ENCODE measurements around the gene STRIP1.

STRIP1 gene

GRCh38 chr1:109997867-109998229, 36.6 kb upstream of the STRIP1 start:
- no peaks in the 10 kb centered on the region for H3K9me2 ChIP-seq (replicated peaks; ENCODE audit: insufficient read depth, low read length)
- no peak for TF ChIP-seq CTCF (IDR thresholded peaks at IDR 0.05; ENCODE audit: insufficient read depth, low read length, poor library complexity, severe bottlenecking)
- TF ChIP-seq EZH2phosphoT487 (conservative IDR thresholded peaks at IDR 0.05; ENCODE audit: low read length) = no peak
- H3K4me2 ChIP-seq (ENCODE audit: low read depth, low read length, poor library complexity, severe bottlenecking) = no peak overlapping the region
- H3K27ac ChIP-seq (ENCODE audit: low read depth, low read length) = no peak overlapping the region
- no peak overlapping the region for H3K4me3 ChIP-seq (ENCODE audit: insufficient read depth, low read length, poor library complexity, severe bottlenecking)
- H3K79me2 ChIP-seq (ENCODE audit: insufficient read depth, low read length) = peaks cover 7% of the 10 kb centered on the region; the same call in 1 of the 2 replicates
- no peaks in the 10 kb centered on the region for H3K36me3 ChIP-seq (ENCODE audit: low read length)
- H3F3A ChIP-seq (ENCODE audit: insufficient read depth) = no peaks in the 10 kb centered on the region
- H3K27me3 ChIP-seq (ENCODE audit: low read length) = no peaks in the 10 kb centered on the region
- H3K9ac ChIP-seq (ENCODE audit: low read length) = no peak overlapping the region
- no peak overlapping the region for H2AFZ ChIP-seq (ENCODE audit: low read depth, low read length, severe bottlenecking)
- no peaks in the 10 kb centered on the region for H4K20me1 ChIP-seq (ENCODE audit: low read depth, low read length)
- H3K9me3 ChIP-seq (ENCODE audit: insufficient read depth, low read length) = no peaks in the 10 kb centered on the region

- Histone ChIP-seq H3K9ac (ENCODE audit: low read length) (no peak overlapping the region), H3K36me3 (ENCODE audit: low read length) (no peaks in the 10 kb centered on the region), H3K79me2 (ENCODE audit: insufficient read depth, low read length) (no peaks in the 10 kb centered on the region), H2AFZ (ENCODE audit: low read depth, low read length, severe bottlenecking) (no peak overlapping the region), H3K27ac (ENCODE audit: low read depth, low read length) (no peak overlapping the region), H3K9me3 (ENCODE audit: insufficient read depth, low read length) (no peaks in the 10 kb centered on the region), H4K20me1 (ENCODE audit: low read depth, low read length) (no peaks in the 10 kb centered on the region), H3K4me2 (ENCODE audit: low read depth, low read length, poor library complexity, severe bottlenecking) (no peak overlapping the region), H3K27me3 (ENCODE audit: low read length) (no peaks in the 10 kb centered on the region), H3F3A (ENCODE audit: insufficient read depth) (no peaks in the 10 kb centered on the region), H3K9me2 (replicated peaks; ENCODE audit: insufficient read depth, low read length) (no peaks in the 10 kb centered on the region), H3K4me3 (ENCODE audit: insufficient read depth, low read length, poor library complexity, severe bottlenecking) (no peak overlapping the region)
- TF ChIP-seq CTCF (IDR thresholded peaks at IDR 0.05; ENCODE audit: insufficient read depth, low read length, poor library complexity, severe bottlenecking) = no peak
- no peak for TF ChIP-seq EZH2phosphoT487 (conservative IDR thresholded peaks at IDR 0.05; ENCODE audit: low read length)
Observed at GRCh38 chr1:110002695-110003094, 31.7 kb upstream of the STRIP1 start.

- no peak overlapping the region for H3K4me3 ChIP-seq (ENCODE audit: insufficient read depth, low read length, poor library complexity, severe bottlenecking)
- H3K79me2 ChIP-seq (ENCODE audit: insufficient read depth, low read length) = no peaks in the 10 kb centered on the region
Observed at GRCh38 chr1:110003747-110004428, 30.5 kb upstream of the STRIP1 start.

More at GRCh38 chr1:110003747-110004428, 30.5 kb upstream of the STRIP1 start:
- Histone ChIP-seq H3K9me2 (replicated peaks; ENCODE audit: insufficient read depth, low read length) (no peaks in the 10 kb centered on the region), H3K9me3 (ENCODE audit: insufficient read depth, low read length) (no peaks in the 10 kb centered on the region), H3K27me3 (ENCODE audit: low read length) (no peaks in the 10 kb centered on the region), H3F3A (ENCODE audit: insufficient read depth) (no peaks in the 10 kb centered on the region), H3K4me2 (ENCODE audit: low read depth, low read length, poor library complexity, severe bottlenecking) (no peak overlapping the region), H3K9ac (ENCODE audit: low read length) (no peak overlapping the region), H4K20me1 (ENCODE audit: low read depth, low read length) (no peaks in the 10 kb centered on the region), H3K36me3 (ENCODE audit: low read length) (no peaks in the 10 kb centered on the region), H2AFZ (ENCODE audit: low read depth, low read length, severe bottlenecking) (no peak overlapping the region), H3K27ac (ENCODE audit: low read depth, low read length) (no peak overlapping the region)
- TF ChIP-seq CTCF (IDR thresholded peaks at IDR 0.05; ENCODE audit: insufficient read depth, low read length, poor library complexity, severe bottlenecking) (no peak), EZH2phosphoT487 (conservative IDR thresholded peaks at IDR 0.05; ENCODE audit: low read length) (no peak)

All from SU-DHL-6 (cell line).